Measurements from ENCODE around the gene NUP107.

The NUP107 gene

GRCh38 chr12:68749861-68750260 is 63.1 kb downstream of the NUP107 start:
- no peak overlapping the region for H3K4me2 ChIP-seq (ENCODE audit: low read depth, low read length)
- no peak overlapping the region for H3K27ac ChIP-seq (ENCODE audit: low read length)
- no peaks in the 10 kb centered on the region for H3K36me3 ChIP-seq (replicated peaks; ENCODE audit: insufficient read depth, low read length)
- H2AFZ ChIP-seq (ENCODE audit: low read length) = no peak overlapping the region
- H4K20me1 ChIP-seq (ENCODE audit: insufficient read depth, low read length) = no peaks in the 10 kb centered on the region
- H3K9me3 ChIP-seq (replicated peaks; ENCODE audit: insufficient read depth, low read length) = no peaks in the 10 kb centered on the region
- H3K79me2 ChIP-seq (ENCODE audit: low read length) = peaks cover 22% of the 10 kb centered on the region
- no peaks in the 10 kb centered on the region for H3K9me2 ChIP-seq (replicated peaks; ENCODE audit: insufficient read depth, low read length)
- TF ChIP-seq EZH2phosphoT487 (IDR thresholded peaks at IDR 0.05; ENCODE audit: low read length) (no peak), EZH2 (optimal IDR thresholded peaks at IDR 0.05; ENCODE audit: low read depth, low read length) (no peak), CTCF (IDR thresholded peaks at IDR 0.05; ENCODE audit: low read length) (no peak)
- peaks cover 8% of the 10 kb centered on the region; the same call in 1 of the 2 replicates for H3K4me1 ChIP-seq (ENCODE audit: low read length)
- no peaks in the 10 kb centered on the region for H3K27me3 ChIP-seq (replicated peaks; ENCODE audit: insufficient read depth, low read length)
- H3K9ac ChIP-seq (ENCODE audit: low read length) = no peak overlapping the region
- no peak for DNase-seq
- no peak overlapping the region for H3K4me3 ChIP-seq (ENCODE audit: low read length)
- no peaks in the 10 kb centered on the region for H3F3A ChIP-seq (ENCODE audit: insufficient read depth, low read length)

DNA sequence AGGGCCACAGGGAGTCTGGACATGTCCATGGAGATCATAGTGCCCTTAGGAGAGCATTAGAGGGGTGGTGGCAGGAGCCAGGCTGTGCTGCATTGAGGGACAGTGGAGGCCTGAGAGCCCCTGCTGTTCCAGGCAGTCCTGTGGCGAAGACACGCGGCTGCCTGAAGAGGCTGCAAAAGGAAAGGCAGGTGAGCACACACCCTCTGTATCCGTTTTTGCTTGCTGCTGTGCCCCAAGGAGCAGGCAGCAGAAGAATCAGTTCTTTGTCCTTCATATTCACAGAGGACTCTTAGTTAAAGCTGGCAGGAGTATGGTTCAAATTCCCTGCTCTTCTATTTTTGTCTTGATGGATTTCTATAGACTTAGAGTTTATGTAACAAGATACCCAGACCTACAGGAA is 63.7 kb downstream of the NUP107 start:
- H3K36me3 ChIP-seq (replicated peaks; ENCODE audit: insufficient read depth, low read length) = no peaks in the 10 kb centered on the region
- H3K79me2 ChIP-seq (ENCODE audit: low read length) = peaks cover 22% of the 10 kb centered on the region
- H3K9me2 ChIP-seq (replicated peaks; ENCODE audit: insufficient read depth, low read length) = no peaks in the 10 kb centered on the region
- no peak overlapping the region for H2AFZ ChIP-seq (ENCODE audit: low read length)
- no peak overlapping the region for H3K4me3 ChIP-seq (ENCODE audit: low read length)
- TF ChIP-seq CTCF (IDR thresholded peaks at IDR 0.05; ENCODE audit: low read length) (no peak), EZH2phosphoT487 (IDR thresholded peaks at IDR 0.05; ENCODE audit: low read length) (no peak), EZH2 (optimal IDR thresholded peaks at IDR 0.05; ENCODE audit: low read depth, low read length) (no peak)
- H4K20me1 ChIP-seq (ENCODE audit: insufficient read depth, low read length) = no peaks in the 10 kb centered on the region
- DNase-seq = no peak
- no peak overlapping the region for H3K9ac ChIP-seq (ENCODE audit: low read length)
- H3F3A ChIP-seq (ENCODE audit: insufficient read depth, low read length) = no peaks in the 10 kb centered on the region
- H3K27ac ChIP-seq (ENCODE audit: low read length) = no peak overlapping the region
- H3K4me1 ChIP-seq (ENCODE audit: low read length) = peaks cover 8% of the 10 kb centered on the region; the same call in 1 of the 2 replicates
- H3K9me3 ChIP-seq (replicated peaks; ENCODE audit: insufficient read depth, low read length) = no peaks in the 10 kb centered on the region
- H3K4me2 ChIP-seq (ENCODE audit: low read depth, low read length) = no peak overlapping the region
- H3K27me3 ChIP-seq (replicated peaks; ENCODE audit: insufficient read depth, low read length) = no peaks in the 10 kb centered on the region

GRCh38 chr12:68755536-68756243 is 68.9 kb downstream of the NUP107 start:
- no peaks in the 10 kb centered on the region for H3F3A ChIP-seq (ENCODE audit: insufficient read depth, low read length)
- no peaks in the 10 kb centered on the region for H3K9me3 ChIP-seq (replicated peaks; ENCODE audit: insufficient read depth, low read length)
- no peaks in the 10 kb centered on the region for H3K79me2 ChIP-seq (ENCODE audit: low read length)
- H3K27me3 ChIP-seq (replicated peaks; ENCODE audit: insufficient read depth, low read length) = no peaks in the 10 kb centered on the region
- H3K4me2 ChIP-seq (ENCODE audit: low read depth, low read length) = no peak overlapping the region
- no peak overlapping the region for H2AFZ ChIP-seq (ENCODE audit: low read length)
- H3K4me1 ChIP-seq (ENCODE audit: low read length) = no peaks in the 10 kb centered on the region
- no peak for DNase-seq
- H4K20me1 ChIP-seq (ENCODE audit: insufficient read depth, low read length) = no peaks in the 10 kb centered on the region
- no peak overlapping the region for H3K4me3 ChIP-seq (ENCODE audit: low read length)
- no peak for TF ChIP-seq EZH2phosphoT487 (IDR thresholded peaks at IDR 0.05; ENCODE audit: low read length)
- H3K27ac ChIP-seq (ENCODE audit: low read length) = no peak overlapping the region
- H3K9me2 ChIP-seq (replicated peaks; ENCODE audit: insufficient read depth, low read length) = no peaks in the 10 kb centered on the region
- H3K36me3 ChIP-seq (replicated peaks; ENCODE audit: insufficient read depth, low read length) = no peaks in the 10 kb centered on the region
- H3K9ac ChIP-seq (ENCODE audit: low read length) = no peak overlapping the region

- TF ChIP-seq EZH2phosphoT487 (IDR thresholded peaks at IDR 0.05; ENCODE audit: low read length) (no peak), EZH2 (optimal IDR thresholded peaks at IDR 0.05; ENCODE audit: low read depth, low read length) (no peak), CTCF (IDR thresholded peaks at IDR 0.05; ENCODE audit: low read length) (no peak)
- H2AFZ ChIP-seq (ENCODE audit: low read length) = no peak overlapping the region
- DNase-seq = no peak
- no peaks in the 10 kb centered on the region for H3F3A ChIP-seq (ENCODE audit: insufficient read depth, low read length)
- no peak overlapping the region for H3K4me2 ChIP-seq (ENCODE audit: low read depth, low read length)
- H3K27me3 ChIP-seq (replicated peaks; ENCODE audit: insufficient read depth, low read length) = no peaks in the 10 kb centered on the region
- H3K79me2 ChIP-seq (ENCODE audit: low read length) = no peaks in the 10 kb centered on the region
- H4K20me1 ChIP-seq (ENCODE audit: insufficient read depth, low read length) = no peaks in the 10 kb centered on the region
- H3K27ac ChIP-seq (ENCODE audit: low read length) = no peak overlapping the region
- no peaks in the 10 kb centered on the region for H3K36me3 ChIP-seq (replicated peaks; ENCODE audit: insufficient read depth, low read length)
- no peaks in the 10 kb centered on the region for H3K9me3 ChIP-seq (replicated peaks; ENCODE audit: insufficient read depth, low read length)
- H3K4me1 ChIP-seq (ENCODE audit: low read length) = no peaks in the 10 kb centered on the region
- no peak overlapping the region for H3K4me3 ChIP-seq (ENCODE audit: low read length)
- no peak overlapping the region for H3K9ac ChIP-seq (ENCODE audit: low read length)
- H3K9me2 ChIP-seq (replicated peaks; ENCODE audit: insufficient read depth, low read length) = no peaks in the 10 kb centered on the region
Observed at GRCh38 chr12:68759852-68760251, 73.1 kb downstream of the NUP107 start.

Measured in MM.1S (cell line).